Lower leg skin (tissue), 4 donors: ENCODE measurements around the gene ARPIN. TPM values are rescaled to one million over a fixed set of nuclear protein-coding genes. Genes with fewer than 3 reads are reported as not detected.
"Not testable (repeated sequence)": the region's sequence is repeated elsewhere in the genome, so short reads cannot be mapped to it uniquely, and the experiment has no call there.

Experiments
- DNase-seq, 2 donors: peaks; one replicate each; pipeline ENCODE4 v3.0.0-alpha.2; 2019; ENCODE audit warnings: low spot score in 2 of 2
- H3K4me3 ChIP-seq: fragments of 200-600 bp; sonication (generic); 2 replicates; pipeline ENCODE4 v1.5.1; 2017; ENCODE audit warnings: mild to moderate bottlenecking, low read depth; ENCODE audit not compliant: poor library complexity, severe bottlenecking
- CTCF ChIP-seq, 3 donors: fragments of 450-650 bp; IDR thresholded peaks; one replicate each; pipeline ENCODE4 v1.5.1; 2016; ENCODE audit warnings: antibody characterized with exemption in 3 of 3, mild to moderate bottlenecking in 3 of 3, moderate library complexity in 2 of 3
- POLR2A ChIP-seq, 2 donors: fragments of 450-650 bp; IDR thresholded peaks; one replicate each; pipeline ENCODE4 v1.6.1; 2016 to 2017; ENCODE audit warnings: antibody characterized with exemption in 2 of 2, mild to moderate bottlenecking in 1 of 2, moderate library complexity in 1 of 2
- WGBS, 2 donors: methylation state at CpG; one replicate each; pipeline ENCODE4 v1.1.5; 2018; 5-methylcytosine and 5-hydroxymethylcytosine counted together
- intact Hi-C: fragments of 100-400 bp; cut with DNase I; formaldehyde crosslinking; loops from one replicate; pipeline ENCODE4 v1.15.0; 2023; ENCODE audit warnings: low total_unique reads
- total RNA-seq, 4 donors: library from RNA; depleted of rRNA; stranded (reverse); fragments of >200 nt; gene quantifications; one replicate each; pipeline ENCODE4 v1.1.0, GENCODE V29; 2016

ARPIN gene
- total RNA-seq, 4 donors from 2014 or later: 8.5 to 21.5 (median 14.4) TPM

- TF ChIP-seq CTCF (IDR thresholded peaks at IDR 0.05) (no peak), POLR2A (IDR thresholded peaks at IDR 0.05) (no peak)
- 87 to 90% methylated on average over 3 of the region's 3 CpGs for WGBS, 2 donors
- intact Hi-C loops: no loop called here
- no peak for DNase-seq
- no peak overlapping the region for H3K4me3 ChIP-seq
Measured at GRCh38 chr15:89857673-89858072, 55.1 kb downstream of the ARPIN start.

- 96 to 100% methylated on average over 3 of the region's 3 CpGs for WGBS, 2 donors
- no peak overlapping the region for H3K4me3 ChIP-seq
- TF ChIP-seq CTCF (IDR thresholded peaks at IDR 0.05) (no peak), POLR2A (IDR thresholded peaks at IDR 0.05) (no peak)
- intact Hi-C loops: no loop called here
- no peak for DNase-seq
Measured at GRCh38 chr15:89855948-89856347, 56.8 kb downstream of the ARPIN start.

- intact Hi-C loops, H3K4me3 ChIP-seq, DNase-seq: not testable (repeated sequence)
- 86 to 94% methylated on average over 9 of the region's 17 CpGs for WGBS, 2 donors
Measured at GRCh38 chr15:89854863-89855262, 57.9 kb downstream of the ARPIN start.

GRCh38 chr15:89852342-89852995 is 60.3 kb downstream of the ARPIN start:
- intact Hi-C loops: no loop called here
- no peak overlapping the region for H3K4me3 ChIP-seq
- TF ChIP-seq POLR2A (IDR thresholded peaks at IDR 0.05): no peak
- no peak for TF ChIP-seq CTCF (IDR thresholded peaks at IDR 0.05)
- DNase-seq: no peak
- 91% methylated on average over 3 of the region's 3 CpGs for WGBS, 2 donors

- H3K4me3 ChIP-seq: no peak overlapping the region
- no peak for DNase-seq
- 87 to 90% methylated on average over 5 of the region's 5 CpGs for WGBS, 2 donors
- intact Hi-C loops: no loop called here
- TF ChIP-seq CTCF (IDR thresholded peaks at IDR 0.05): no peak
- TF ChIP-seq POLR2A (IDR thresholded peaks at IDR 0.05): no peak
Measured at GRCh38 chr15:89851673-89852341, 60.9 kb downstream of the ARPIN start.

- TF ChIP-seq CTCF (IDR thresholded peaks at IDR 0.05): no peak
- no peak for TF ChIP-seq POLR2A (IDR thresholded peaks at IDR 0.05)
- 88 to 94% methylated on average over 2 of the region's 2 CpGs for WGBS, 2 donors
- no peak for DNase-seq
- H3K4me3 ChIP-seq: no peak overlapping the region
- intact Hi-C loops: no loop called here
Measured at GRCh38 chr15:89848970-89849292, 63.8 kb downstream of the ARPIN start.
